Stimulated activated CD8-positive, alpha-beta memory T cell treated with anti-CD3 and anti-CD28 coated beads, Interleukin-12 subunit alpha, Interleukin-12 subunit beta, amount 100 ng/mL, for 4 hours (primary cell): ENCODE results near the gene HEBP2.

Experiments used
- DNase-seq: peaks from one replicate; pipeline ENCODE4 v3.0.0-alpha.2; 2020; ENCODE audit warnings: low read depth

HEBP2 gene

GRCh38 chr6:138397128-138398122 lies 6.6 kb upstream of the HEBP2 start:
- no peak for DNase-seq

- DNase-seq: no peak
These were observed 3.7 kb upstream of the HEBP2 start for GRCh38 chr6:138400326-138400725.

GRCh38 chr6:138401960-138402837 lies 1.8 kb upstream of the HEBP2 start:
- no peak for DNase-seq

GRCh38 chr6:138402838-138403187 lies 1.2 kb upstream of the HEBP2 start:
- no peak for DNase-seq

GRCh38 chr6:138403324-138403800 lies 661 bp upstream of the HEBP2 start:
- peak; percentile 4 for DNase-seq

- no peak for DNase-seq
These were observed 779 bp downstream of the HEBP2 start for GRCh38 chr6:138404666-138405337.

GRCh38 chr6:138405816-138406413 lies 1.9 kb downstream of the HEBP2 start:
- no peak for DNase-seq

- no peak for DNase-seq
These were observed 2.4 kb downstream of the HEBP2 start for GRCh38 chr6:138406443-138406842.

GRCh38 chr6:138410048-138410735 lies 6.2 kb downstream of the HEBP2 start:
- no peak for DNase-seq

- DNase-seq: no peak
These were observed 7.2 kb downstream of the HEBP2 start for GRCh38 chr6:138410972-138411880.

GRCh38 chr6:138415125-138415524 lies 11.1 kb downstream of the HEBP2 start:
- no peak for DNase-seq

GRCh38 chr6:138416206-138416605 lies 12.2 kb downstream of the HEBP2 start:
- DNase-seq: no peak

GRCh38 chr6:138417493-138418117 lies 13.6 kb downstream of the HEBP2 start:
- DNase-seq: no peak

GRCh38 chr6:138418118-138418742 lies 14.2 kb downstream of the HEBP2 start:
- DNase-seq: no peak

- no peak for DNase-seq
These were observed 15.7 kb downstream of the HEBP2 start for GRCh38 chr6:138419766-138420165.

GRCh38 chr6:138420356-138420755 lies 16.3 kb downstream of the HEBP2 start:
- DNase-seq: no peak

GRCh38 chr6:138421089-138421488 lies 17.1 kb downstream of the HEBP2 start:
- DNase-seq: no peak

GRCh38 chr6:138421608-138422007 lies 17.6 kb downstream of the HEBP2 start:
- no peak for DNase-seq

GRCh38 chr6:138422861-138423260 lies 18.8 kb downstream of the HEBP2 start:
- DNase-seq: no peak
